Caco-2 (cell line): ENCODE measurements around the gene SERINC5. TPM values are rescaled to one million over a fixed set of nuclear protein-coding genes. Genes with fewer than 3 reads are reported as not detected.

Source experiments
- BruUV-seq: library from RNA; stranded (reverse); fragments of 400-500 nt; replicated peaks from 2 replicates; lab custom pipeline; 2021; lab: Mats Ljungman, UMichigan
- CTCF ChIA-PET: fragments of 300-600 bp; sonication (Branson Sonifier 250); formaldehyde crosslinking; loops from one replicate; lab custom pipeline; 2022; ENCODE audit warnings: antibody characterized with exemption; lab: Charles Lee
- POLR2A ChIA-PET: fragments of 300-600 bp; sonication (Branson Sonifier 250); formaldehyde crosslinking; loops from one replicate; lab custom pipeline; 2022; ENCODE audit warnings: antibody characterized with exemption; lab: Charles Lee
- DNase-seq, 2 experiments: peaks; one replicate each; pipeline versions ENCODE4 v3.0.0 to v3.0.0-alpha.2; 2020 to 2022
- H3K27me3 ChIP-seq: replicated peaks from 2 replicates; pipeline ENCODE4 v1.6.0; 2011; ENCODE audit warnings: low read length; ENCODE audit not compliant: control insufficient read depth, insufficient read depth
- H3K36me3 ChIP-seq: 2 replicates; pipeline ENCODE4 v1.5.1; 2011; ENCODE audit warnings: low read length; ENCODE audit not compliant: control insufficient read depth, insufficient read depth
- H3K4me1 ChIP-seq: fragments of 250-450 bp; sonication (Bioruptor Pico); 2 replicates; pipeline ENCODE4 v1.5.1; 2020; ENCODE audit warnings: mild to moderate bottlenecking
- H3K4me3 ChIP-seq: 2 replicates; pipeline ENCODE4 v1.5.1; 2011; ENCODE audit warnings: low read depth, mild to moderate bottlenecking, control low read depth, low read length
- H3K9me3 ChIP-seq: fragments of 250-450 bp; sonication (Bioruptor Pico); 2 replicates; pipeline ENCODE4 v1.5.1; 2020; ENCODE audit warnings: mild to moderate bottlenecking, moderate library complexity
- H3K27ac Mint-ChIP-seq: one replicate; pipeline ENCODE4 v1.8.0; 2022; ENCODE audit warnings: mixed read lengths; ENCODE audit not compliant: unreplicated experiment
- H3K27me3 Mint-ChIP-seq: one replicate; pipeline ENCODE4 v1.8.0; 2022; ENCODE audit warnings: mixed read lengths; ENCODE audit not compliant: insufficient read depth, unreplicated experiment
- H3K36me3 Mint-ChIP-seq: one replicate; pipeline ENCODE4 v1.8.0; 2022; ENCODE audit warnings: mild to moderate bottlenecking, mixed read lengths; ENCODE audit not compliant: insufficient read depth, unreplicated experiment
- H3K4me1 Mint-ChIP-seq: one replicate; pipeline ENCODE4 v1.8.0; 2022; ENCODE audit warnings: low read depth, mixed read lengths; ENCODE audit not compliant: unreplicated experiment
- H3K4me3 Mint-ChIP-seq: one replicate; pipeline ENCODE4 v1.8.0; 2022; ENCODE audit warnings: mild to moderate bottlenecking, moderate library complexity, mixed read lengths; ENCODE audit not compliant: unreplicated experiment
- H3K9me3 Mint-ChIP-seq: one replicate; pipeline ENCODE4 v1.8.0; 2022; ENCODE audit warnings: mixed read lengths; ENCODE audit not compliant: unreplicated experiment
- CTCF ChIP-seq, 2 experiments: fragments of 200-600 bp in 1 of 2; IDR thresholded peaks; 1 replicate in 1 of 2; 2 replicates in 1 of 2; pipeline versions ENCODE4 v1.5.1 to v1.8.0; 2011 to 2022; ENCODE audit warnings: antibody characterized with exemption in 1 of 2, control low read depth in 1 of 2, inconsistent platforms in 1 of 2, low read depth in 1 of 2, low read length in 1 of 2, mild to moderate bottlenecking in 1 of 2, moderate library complexity in 1 of 2; ENCODE audit not compliant: insufficient read depth in 1 of 2, severe bottlenecking in 1 of 2, unreplicated experiment in 1 of 2
- intact Hi-C: fragments of 100-400 bp; cut with micrococcal nuclease; formaldehyde crosslinking; loops from one replicate; pipeline ENCODE4 v1.10.0; 2022; ENCODE audit not compliant: unreplicated experiment
- total RNA-seq: library from RNA; stranded (reverse); gene quantifications from 2 replicates; pipeline ENCODE4 v1.2.3, GENCODE V29; 2022

The SERINC5 gene
- total RNA-seq, 1 experiment from 2014 or later = 225 TPM

- Mint-ChIP-seq H3K36me3 (peaks cover 97% of the 10 kb centered on the region), H3K27ac (no peak overlapping the region), H3K9me3 (peaks cover 18% of the 10 kb centered on the region), H3K4me3 (no peak overlapping the region), H3K27me3 (no peaks in the 10 kb centered on the region), H3K4me1 (peaks cover 12% of the 10 kb centered on the region)
- ChIA-PET CTCF (no interaction called here), POLR2A (no interaction called here)
- no peak for TF ChIP-seq CTCF (IDR thresholded peaks at IDR 0.05; ENCODE audit: insufficient read depth in 1 of 2, low read depth in 1 of 2, low read length in 1 of 2, severe bottlenecking in 1 of 2, unreplicated experiment in 1 of 2)
- no peaks in the 10 kb centered on the region for H3K27me3 ChIP-seq
- peaks cover 10% of the 10 kb centered on the region for H3K36me3 ChIP-seq
- H3K4me3 ChIP-seq = no peak overlapping the region
- intact Hi-C loops = no loop called here
- DNase-seq = no peak
- no peaks in the 10 kb centered on the region for H3K4me1 ChIP-seq
- no TSS peak for BruUV-seq
- peaks cover 29% of the 10 kb centered on the region for H3K9me3 ChIP-seq
These were observed 15.4 kb downstream of the SERINC5 start for GRCh38 chr5:80240368-80240986.

GRCh38 chr5:80239680-80240367, 16.0 kb downstream of the SERINC5 start:
- Mint-ChIP-seq H3K4me1 (peaks cover 10% of the 10 kb centered on the region), H3K4me3 (no peak overlapping the region), H3K27me3 (no peaks in the 10 kb centered on the region), H3K9me3 (peaks cover 13% of the 10 kb centered on the region), H3K36me3 (peaks cover 91% of the 10 kb centered on the region), H3K27ac (no peak overlapping the region)
- no TSS peak for BruUV-seq
- POLR2A ChIA-PET = no interaction called here
- Histone ChIP-seq H3K27me3 (no peaks in the 10 kb centered on the region), H3K4me1 (no peaks in the 10 kb centered on the region), H3K4me3 (no peak overlapping the region), H3K36me3 (peaks cover 8% of the 10 kb centered on the region), H3K9me3 (peaks cover 27% of the 10 kb centered on the region)
- CTCF ChIA-PET = no interaction called here
- intact Hi-C loops = no loop called here
- TF ChIP-seq CTCF (IDR thresholded peaks at IDR 0.05; ENCODE audit: insufficient read depth in 1 of 2, low read depth in 1 of 2, low read length in 1 of 2, severe bottlenecking in 1 of 2, unreplicated experiment in 1 of 2) = no peak
- no peak for DNase-seq

- H3K27ac Mint-ChIP-seq = no peak overlapping the region
- no peak for DNase-seq
- peaks cover 8% of the 10 kb centered on the region for H3K36me3 ChIP-seq
- peaks cover 88% of the 10 kb centered on the region for H3K36me3 Mint-ChIP-seq
- H3K9me3 ChIP-seq = peaks cover 22% of the 10 kb centered on the region
- no peak overlapping the region for H3K4me3 ChIP-seq
- TF ChIP-seq CTCF (IDR thresholded peaks at IDR 0.05; ENCODE audit: insufficient read depth in 1 of 2, low read depth in 1 of 2, low read length in 1 of 2, severe bottlenecking in 1 of 2, unreplicated experiment in 1 of 2) = no peak
- no peaks in the 10 kb centered on the region for H3K27me3 ChIP-seq
- CTCF ChIA-PET = interaction anchor here (0.7 kb wide), 1 partner anchor 17 kb away, joined by 4 read pairs; no protein-coding TSS in a partner anchor
- H3K4me1 ChIP-seq = 0 out of 2 replicates have a peak, but pooled peaks cover 5% of the 10 kb centered on the region
- no peaks in the 10 kb centered on the region for H3K27me3 Mint-ChIP-seq
- peaks cover 17% of the 10 kb centered on the region for H3K4me1 Mint-ChIP-seq
- no peak overlapping the region for H3K4me3 Mint-ChIP-seq
- intact Hi-C loops = no loop called here
- BruUV-seq = no TSS peak
- POLR2A ChIA-PET = interaction anchor here (0.6 kb wide), 2 partner anchors 18 to 54 kb away, joined by 3 to 4 read pairs; no protein-coding TSS in a partner anchor
- H3K9me3 Mint-ChIP-seq = peaks cover 9% of the 10 kb centered on the region
These were observed 16.8 kb downstream of the SERINC5 start for GRCh38 chr5:80238778-80239679.
